Activated naive CD4-positive, alpha-beta T cell treated with anti-CD3 and anti-CD28 coated beads, Interleukin-2, amount 50 U/mL, for 24 hours (primary cell): ENCODE results near the gene PGM1.

Source experiments
- H3K27ac Mint-ChIP-seq: one replicate; pipeline ENCODE4 v1.8.0; 2021; ENCODE audit warnings: mild to moderate bottlenecking, mixed read lengths
- H3K27me3 Mint-ChIP-seq: one replicate; pipeline ENCODE4 v1.8.0; 2021; ENCODE audit warnings: mixed read lengths
- H3K36me3 Mint-ChIP-seq: one replicate; pipeline ENCODE4 v1.8.0; 2021; ENCODE audit warnings: mixed read lengths
- H3K4me1 Mint-ChIP-seq: one replicate; pipeline ENCODE4 v1.8.0; 2021; ENCODE audit warnings: mixed read lengths
- H3K4me3 Mint-ChIP-seq: one replicate; pipeline ENCODE4 v1.8.0; 2021; ENCODE audit warnings: mild to moderate bottlenecking, mixed read lengths
- H3K9me3 Mint-ChIP-seq: one replicate; pipeline ENCODE4 v1.8.0; 2021; ENCODE audit warnings: mixed read lengths

PGM1 gene

GRCh38 chr1:63592536-63593302 lies 492 bp upstream of the PGM1 start:
- peak overlapping the region; percentile 83 for H3K27ac Mint-ChIP-seq
- no peaks in the 10 kb centered on the region for H3K36me3 Mint-ChIP-seq
- H3K9me3 Mint-ChIP-seq: no peaks in the 10 kb centered on the region
- peaks cover 40% of the 10 kb centered on the region for H3K4me1 Mint-ChIP-seq
- peak overlapping the region; percentile 97 for H3K4me3 Mint-ChIP-seq
- H3K27me3 Mint-ChIP-seq: no peaks in the 10 kb centered on the region

- H3K4me1 Mint-ChIP-seq: peaks cover 40% of the 10 kb centered on the region
- no peaks in the 10 kb centered on the region for H3K36me3 Mint-ChIP-seq
- H3K27me3 Mint-ChIP-seq: no peaks in the 10 kb centered on the region
- H3K9me3 Mint-ChIP-seq: no peaks in the 10 kb centered on the region
- peak overlapping the region; percentile 95 for H3K27ac Mint-ChIP-seq
- H3K4me3 Mint-ChIP-seq: peak overlapping the region; percentile 97
These were observed 835 bp downstream of the PGM1 start for GRCh38 chr1:63593886-63594605.

- H3K9me3 Mint-ChIP-seq: no peaks in the 10 kb centered on the region
- H3K27me3 Mint-ChIP-seq: no peaks in the 10 kb centered on the region
- H3K36me3 Mint-ChIP-seq: no peaks in the 10 kb centered on the region
- no peak overlapping the region for H3K27ac Mint-ChIP-seq
- H3K4me3 Mint-ChIP-seq: no peak overlapping the region
- H3K4me1 Mint-ChIP-seq: peaks cover 40% of the 10 kb centered on the region
These were observed 2.2 kb downstream of the PGM1 start for GRCh38 chr1:63595435-63595834.

GRCh38 chr1:63599799-63600198 lies 6.6 kb downstream of the PGM1 start:
- H3K36me3 Mint-ChIP-seq: no peaks in the 10 kb centered on the region
- H3K4me3 Mint-ChIP-seq: no peak overlapping the region
- H3K4me1 Mint-ChIP-seq: peaks cover 19% of the 10 kb centered on the region
- H3K27ac Mint-ChIP-seq: no peak overlapping the region
- no peaks in the 10 kb centered on the region for H3K27me3 Mint-ChIP-seq
- H3K9me3 Mint-ChIP-seq: no peaks in the 10 kb centered on the region

GRCh38 chr1:63600248-63600647 lies 7.0 kb downstream of the PGM1 start:
- Mint-ChIP-seq H3K9me3 (no peaks in the 10 kb centered on the region), H3K36me3 (no peaks in the 10 kb centered on the region), H3K4me1 (peaks cover 19% of the 10 kb centered on the region), H3K27me3 (no peaks in the 10 kb centered on the region), H3K27ac (no peak overlapping the region), H3K4me3 (no peak overlapping the region)

- H3K4me1 Mint-ChIP-seq: peaks cover 15% of the 10 kb centered on the region
These were observed 7.8 kb downstream of the PGM1 start for GRCh38 chr1:63601061-63601460.

GRCh38 chr1:63601463-63601862 lies 8.3 kb downstream of the PGM1 start:
- no peak overlapping the region for H3K4me3 Mint-ChIP-seq
- no peaks in the 10 kb centered on the region for H3K27me3 Mint-ChIP-seq
- no peaks in the 10 kb centered on the region for H3K9me3 Mint-ChIP-seq
- no peak overlapping the region for H3K27ac Mint-ChIP-seq
- no peaks in the 10 kb centered on the region for H3K36me3 Mint-ChIP-seq
- H3K4me1 Mint-ChIP-seq: peaks cover 12% of the 10 kb centered on the region

More at GRCh38 chr1:63601061-63601460, 7.8 kb downstream of the PGM1 start:
- H3K36me3 Mint-ChIP-seq: no peaks in the 10 kb centered on the region
- H3K27ac Mint-ChIP-seq: no peak overlapping the region
- H3K9me3 Mint-ChIP-seq: no peaks in the 10 kb centered on the region
- no peaks in the 10 kb centered on the region for H3K27me3 Mint-ChIP-seq
- H3K4me3 Mint-ChIP-seq: no peak overlapping the region

- Mint-ChIP-seq H3K9me3 (no peaks in the 10 kb centered on the region), H3K27ac (no peak overlapping the region), H3K36me3 (no peaks in the 10 kb centered on the region), H3K27me3 (no peaks in the 10 kb centered on the region), H3K4me3 (no peak overlapping the region), H3K4me1 (peaks cover 8% of the 10 kb centered on the region)
These were observed 8.7 kb downstream of the PGM1 start for GRCh38 chr1:63601912-63602311.

GRCh38 chr1:63602629-63603028 lies 9.4 kb downstream of the PGM1 start:
- H3K27ac Mint-ChIP-seq: peak overlapping the region; percentile 66
- H3K36me3 Mint-ChIP-seq: no peaks in the 10 kb centered on the region
- H3K4me3 Mint-ChIP-seq: no peak overlapping the region
- peaks cover 5% of the 10 kb centered on the region for H3K4me1 Mint-ChIP-seq
- no peaks in the 10 kb centered on the region for H3K27me3 Mint-ChIP-seq
- H3K9me3 Mint-ChIP-seq: no peaks in the 10 kb centered on the region

GRCh38 chr1:63603810-63604209 lies 10.6 kb downstream of the PGM1 start:
- Mint-ChIP-seq H3K4me3 (no peak overlapping the region), H3K27me3 (no peaks in the 10 kb centered on the region), H3K36me3 (no peaks in the 10 kb centered on the region), H3K9me3 (no peaks in the 10 kb centered on the region), H3K4me1 (peaks cover 5% of the 10 kb centered on the region), H3K27ac (no peak overlapping the region)

GRCh38 chr1:63607322-63607721 lies 14.1 kb downstream of the PGM1 start:
- Mint-ChIP-seq H3K4me3 (no peak overlapping the region), H3K27ac (no peak overlapping the region)

GRCh38 chr1:63611231-63611630 lies 18.0 kb downstream of the PGM1 start:
- no peak overlapping the region for H3K27ac Mint-ChIP-seq
- no peak overlapping the region for H3K4me3 Mint-ChIP-seq
- no peaks in the 10 kb centered on the region for H3K36me3 Mint-ChIP-seq
- peaks cover 7% of the 10 kb centered on the region for H3K4me1 Mint-ChIP-seq
- no peaks in the 10 kb centered on the region for H3K9me3 Mint-ChIP-seq
- H3K27me3 Mint-ChIP-seq: no peaks in the 10 kb centered on the region

More at GRCh38 chr1:63607322-63607721, 14.1 kb downstream of the PGM1 start:
- no peaks in the 10 kb centered on the region for H3K36me3 Mint-ChIP-seq
- H3K4me1 Mint-ChIP-seq: peaks cover 8% of the 10 kb centered on the region
- no peaks in the 10 kb centered on the region for H3K27me3 Mint-ChIP-seq
- H3K9me3 Mint-ChIP-seq: no peaks in the 10 kb centered on the region

GRCh38 chr1:63612564-63612963 lies 19.4 kb downstream of the PGM1 start:
- Mint-ChIP-seq H3K27ac (no peak overlapping the region), H3K4me3 (no peak overlapping the region), H3K36me3 (peaks cover 1% of the 10 kb centered on the region), H3K27me3 (no peaks in the 10 kb centered on the region), H3K9me3 (no peaks in the 10 kb centered on the region), H3K4me1 (peaks cover 7% of the 10 kb centered on the region)

- Mint-ChIP-seq H3K27me3 (no peaks in the 10 kb centered on the region), H3K4me3 (no peak overlapping the region), H3K27ac (no peak overlapping the region), H3K9me3 (no peaks in the 10 kb centered on the region), H3K4me1 (peaks cover 7% of the 10 kb centered on the region), H3K36me3 (peaks cover 1% of the 10 kb centered on the region)
These were observed 19.8 kb downstream of the PGM1 start for GRCh38 chr1:63612971-63613370.

GRCh38 chr1:63615768-63616420 lies 22.7 kb downstream of the PGM1 start:
- peaks cover 4% of the 10 kb centered on the region for H3K4me1 Mint-ChIP-seq
- no peaks in the 10 kb centered on the region for H3K9me3 Mint-ChIP-seq
- H3K27ac Mint-ChIP-seq: no peak overlapping the region
- H3K27me3 Mint-ChIP-seq: no peaks in the 10 kb centered on the region
- peaks cover 2% of the 10 kb centered on the region for H3K36me3 Mint-ChIP-seq
- H3K4me3 Mint-ChIP-seq: no peak overlapping the region

- H3K27me3 Mint-ChIP-seq: no peaks in the 10 kb centered on the region
- H3K9me3 Mint-ChIP-seq: no peaks in the 10 kb centered on the region
- peaks cover 4% of the 10 kb centered on the region for H3K4me1 Mint-ChIP-seq
- H3K4me3 Mint-ChIP-seq: no peak overlapping the region
- no peak overlapping the region for H3K27ac Mint-ChIP-seq
- peaks cover 6% of the 10 kb centered on the region for H3K36me3 Mint-ChIP-seq
These were observed 24.2 kb downstream of the PGM1 start for GRCh38 chr1:63617450-63617849.
